ENCODE data around the gene FCAMR. TPM values are rescaled to one million over a fixed set of nuclear protein-coding genes. Genes with fewer than 3 reads are reported as not detected.
A peak's percentile ranks its signal among the peaks of the same experiment; 100 is the strongest.

Gene FCAMR
- total RNA-seq, 2 donors from 2014 or later, result 0.56 to 4.5 TPM

- Histone ChIP-seq H3K9me3 (no peaks in the 10 kb centered on the region), H3K4me1 (no peaks in the 10 kb centered on the region), H3K27me3 (no peaks in the 10 kb centered on the region), H3K4me3 (peak overlapping the region; percentile 61), H3K9ac (ENCODE audit: low read depth in 2 of 2, low read length in 2 of 2) (peak overlapping the region in 1 of 2 donors; percentile 100), H3K27ac (peak overlapping the region; percentile 91), H3K36me3 (no peaks in the 10 kb centered on the region)
- peak; percentile 82 for DNase-seq
- intact Hi-C loops (cut with DNase I), result loop anchor here (5.0 kb wide), 1 partner anchor 35 kb away; no protein-coding TSS in a partner anchor
- TF ChIP-seq, protein P1, sequence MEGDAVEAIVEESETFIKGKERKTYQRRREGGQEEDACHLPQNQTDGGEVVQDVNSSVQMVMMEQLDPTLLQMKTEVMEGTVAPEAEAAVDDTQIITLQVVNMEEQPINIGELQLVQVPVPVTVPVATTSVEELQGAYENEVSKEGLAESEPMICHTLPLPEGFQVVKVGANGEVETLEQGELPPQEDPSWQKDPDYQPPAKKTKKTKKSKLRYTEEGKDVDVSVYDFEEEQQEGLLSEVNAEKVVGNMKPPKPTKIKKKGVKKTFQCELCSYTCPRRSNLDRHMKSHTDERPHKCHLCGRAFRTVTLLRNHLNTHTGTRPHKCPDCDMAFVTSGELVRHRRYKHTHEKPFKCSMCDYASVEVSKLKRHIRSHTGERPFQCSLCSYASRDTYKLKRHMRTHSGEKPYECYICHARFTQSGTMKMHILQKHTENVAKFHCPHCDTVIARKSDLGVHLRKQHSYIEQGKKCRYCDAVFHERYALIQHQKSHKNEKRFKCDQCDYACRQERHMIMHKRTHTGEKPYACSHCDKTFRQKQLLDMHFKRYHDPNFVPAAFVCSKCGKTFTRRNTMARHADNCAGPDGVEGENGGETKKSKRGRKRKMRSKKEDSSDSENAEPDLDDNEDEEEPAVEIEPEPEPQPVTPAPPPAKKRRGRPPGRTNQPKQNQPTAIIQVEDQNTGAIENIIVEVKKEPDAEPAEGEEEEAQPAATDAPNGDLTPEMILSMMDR (IDR thresholded peaks at IDR 0.05), result no peak
Measured at GRCh38 chr1:206941766-206942418, 28.4 kb downstream of the FCAMR start.

- H3K27ac ChIP-seq, result peak overlapping the region; percentile 91
- no peaks in the 10 kb centered on the region for H3K4me1 ChIP-seq
- no peak for DNase-seq
- intact Hi-C loops (cut with DNase I), result loop anchor here (5.0 kb wide), 1 partner anchor 37 kb away; no protein-coding TSS in a partner anchor
- TF ChIP-seq, protein P1 (IDR thresholded peaks at IDR 0.05), result no peak
- peak overlapping the region; percentile 47 to 100 for H3K9ac ChIP-seq (ENCODE audit: low read depth in 2 of 2, low read length in 2 of 2)
- no peaks in the 10 kb centered on the region for H3K9me3 ChIP-seq
- no peaks in the 10 kb centered on the region for H3K36me3 ChIP-seq
- no peaks in the 10 kb centered on the region for H3K27me3 ChIP-seq
- H3K4me3 ChIP-seq, result no peak overlapping the region
Measured at GRCh38 chr1:206940588-206940936, 29.7 kb downstream of the FCAMR start.

- H3K9me3 ChIP-seq, result no peaks in the 10 kb centered on the region
- peak; percentile 84 for DNase-seq
- H3K27ac ChIP-seq, result peak overlapping the region; percentile 91
- no peaks in the 10 kb centered on the region for H3K27me3 ChIP-seq
- H3K36me3 ChIP-seq, result no peaks in the 10 kb centered on the region
- H3K4me3 ChIP-seq, result no peak overlapping the region
- intact Hi-C loops (cut with DNase I), result loop anchor here (5.0 kb wide), 1 partner anchor 37 kb away; no protein-coding TSS in a partner anchor
- TF ChIP-seq, protein P1 (IDR thresholded peaks at IDR 0.05), result no peak
- H3K4me1 ChIP-seq, result no peaks in the 10 kb centered on the region
- peak overlapping the region; percentile 47 to 100 for H3K9ac ChIP-seq (ENCODE audit: low read depth in 2 of 2, low read length in 2 of 2)
Measured at GRCh38 chr1:206939841-206940587, 30.2 kb downstream of the FCAMR start.

DNA sequence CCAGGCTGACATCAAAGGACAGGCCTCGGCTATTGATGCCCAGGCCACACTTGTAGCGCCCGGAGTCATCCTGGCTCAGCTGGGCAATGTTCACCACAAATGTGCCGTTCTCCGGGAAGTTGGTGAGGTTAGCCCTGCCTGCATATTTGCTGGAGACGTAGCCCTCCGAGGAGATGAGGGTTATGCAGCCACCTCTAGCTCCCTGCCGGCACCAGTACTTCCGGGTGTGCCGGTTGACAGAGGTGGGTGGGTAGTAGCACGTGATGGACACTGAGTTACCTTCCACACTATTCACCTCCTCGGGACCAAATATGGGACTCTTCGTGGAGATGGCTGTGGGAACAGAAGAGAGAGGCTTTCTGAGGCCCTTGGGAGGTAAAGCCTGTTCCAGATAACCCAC lies 31.1 kb downstream of the FCAMR start:
- Histone ChIP-seq H3K27ac (peak overlapping the region; percentile 91), H3K27me3 (no peaks in the 10 kb centered on the region), H3K4me1 (no peaks in the 10 kb centered on the region), H3K4me3 (no peak overlapping the region), H3K9me3 (no peaks in the 10 kb centered on the region), H3K36me3 (no peaks in the 10 kb centered on the region), H3K9ac (ENCODE audit: low read depth in 2 of 2, low read length in 2 of 2) (peak overlapping the region; percentile 20 to 82)
- DNase-seq, result peak; percentile 64
- intact Hi-C loops (cut with DNase I), result no loop called here
- TF ChIP-seq, protein P1 (IDR thresholded peaks at IDR 0.05), result no peak

DNA sequence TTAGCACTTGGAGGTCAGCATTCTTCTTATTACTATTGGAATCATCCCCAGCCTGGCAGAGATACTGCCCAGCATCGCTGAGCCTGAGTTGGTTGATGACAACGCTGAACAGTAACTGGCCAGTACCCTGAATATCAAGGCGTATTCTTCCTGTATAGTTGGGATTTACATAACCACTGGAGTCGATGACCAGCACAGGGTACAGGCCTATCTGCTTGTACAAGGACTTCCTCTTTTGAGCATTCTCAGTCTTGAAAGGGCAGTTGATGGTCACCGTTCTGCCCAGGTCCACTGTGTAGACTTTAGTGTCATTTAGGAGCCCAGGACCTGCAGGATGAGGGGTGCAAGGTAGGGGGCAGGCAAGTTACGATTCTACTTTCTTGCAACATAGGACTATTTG lies 32.8 kb downstream of the FCAMR start:
- intact Hi-C loops (cut with DNase I), result no loop called here
- H3K27ac ChIP-seq, result peak overlapping the region; percentile 91
- H3K9me3 ChIP-seq, result no peaks in the 10 kb centered on the region
- TF ChIP-seq, protein P1 (IDR thresholded peaks at IDR 0.05), result no peak
- peaks cover 5% of the 10 kb centered on the region for H3K36me3 ChIP-seq
- no peaks in the 10 kb centered on the region for H3K27me3 ChIP-seq
- no peak for DNase-seq
- peak overlapping the region; percentile 6 to 82 for H3K9ac ChIP-seq (ENCODE audit: low read depth in 2 of 2, low read length in 2 of 2)
- H3K4me1 ChIP-seq, result no peaks in the 10 kb centered on the region
- H3K4me3 ChIP-seq, result no peak overlapping the region

All from colonic mucosa (tissue), 4 donors.